HepG2 (cell line): ENCODE results near the gene KCNQ1OT1. TPM values are rescaled to one million over a fixed set of nuclear protein-coding genes. Genes with fewer than 3 reads are reported as not detected.
A peak's percentile ranks its signal among the peaks of the same experiment; 100 is the strongest.

Experiments used
- AGO2 ChIP-seq: fragments of 200-400 bp; formaldehyde crosslinking; optimal IDR thresholded peaks from 2 replicates; pipeline ENCODE3; 2017; ENCODE audit warnings: mild to moderate bottlenecking, low read depth, low read length, moderate library complexity
- ATAD3A ChIP-seq: sonication (generic); formaldehyde crosslinking; IDR thresholded peaks from 2 replicates; pipeline ENCODE4 v1.4.0; 2020; ENCODE audit warnings: missing genetic modification reagents
- ATF3 ChIP-seq: sonication (generic); formaldehyde crosslinking; IDR thresholded peaks from 2 replicates; pipeline ENCODE4 v1.4.0; 2020; ENCODE audit warnings: missing genetic modification reagents
- ATF7 ChIP-seq, 2 experiments: fragments of 450-650 bp in 1 of 2; sonication (generic) in 1 of 2; formaldehyde crosslinking in 1 of 2; IDR thresholded peaks; 2 replicates each; pipeline versions ENCODE4 v1.4.0 to v1.6.1; 2016 to 2020; ENCODE audit warnings: antibody characterized with exemption in 1 of 2, mild to moderate bottlenecking in 1 of 2, missing genetic modification reagents in 1 of 2
- FOXO4 ChIP-seq: sonication (generic); formaldehyde crosslinking; conservative IDR thresholded peaks from 2 replicates; pipeline ENCODE4 v1.8.1; 2023; ENCODE audit warnings: missing genetic modification reagents
- GABPB1 ChIP-seq: IDR thresholded peaks from 2 replicates; pipeline ENCODE4 v1.6.1; 2016; ENCODE audit warnings: mild to moderate bottlenecking, missing genetic modification reagents, moderate library complexity, missing compliant biosample characterization
- HNF4A ChIP-seq: sonication (generic); formaldehyde crosslinking; IDR thresholded peaks from 2 replicates; pipeline ENCODE4 v1.4.0; 2020; ENCODE audit warnings: missing genetic modification reagents
- KLF16 ChIP-seq, 2 experiments: sonication (generic) in 1 of 2; formaldehyde crosslinking in 1 of 2; IDR thresholded peaks; 2 replicates each; pipeline versions ENCODE4 v1.6.1 to v1.8.0; 2016 to 2023; ENCODE audit warnings: missing genetic modification reagents in 2 of 2, missing compliant biosample characterization in 1 of 2
- PBX3 ChIP-seq: sonication (generic); formaldehyde crosslinking; IDR thresholded peaks from 2 replicates; pipeline ENCODE4 v1.8.1; 2023; ENCODE audit warnings: missing genetic modification reagents, inconsistent platforms, borderline replicate concordance
- RELA ChIP-seq: sonication (generic); formaldehyde crosslinking; IDR thresholded peaks from 2 replicates; pipeline ENCODE4 v1.4.0; 2020; ENCODE audit warnings: missing genetic modification reagents
- RFXANK ChIP-seq: IDR thresholded peaks from 2 replicates; pipeline ENCODE4 v1.6.1; 2016
- SOX5 ChIP-seq: IDR thresholded peaks from 2 replicates; pipeline ENCODE4 v1.6.1; 2016; ENCODE audit warnings: borderline replicate concordance
- SOX6 ChIP-seq, 2 experiments: fragments of 450-650 bp in 1 of 2; sonication (generic) in 1 of 2; formaldehyde crosslinking in 1 of 2; IDR thresholded peaks; 2 replicates each; pipeline versions ENCODE4 v1.4.0 to v1.6.1; 2017 to 2020; ENCODE audit warnings: antibody characterized with exemption in 1 of 2, mild to moderate bottlenecking in 1 of 2, missing genetic modification reagents in 1 of 2
- SRSF4 ChIP-seq: fragments of 200-400 bp; formaldehyde crosslinking; IDR thresholded peaks from one replicate; pipeline ENCODE4 v1.6.1; 2018; ENCODE audit warnings: mild to moderate bottlenecking, low read depth, low read length, moderate library complexity; ENCODE audit not compliant: poor library complexity, severe bottlenecking
- SSRP1 ChIP-seq: IDR thresholded peaks from 2 replicates; pipeline ENCODE4 v1.6.1; 2016; ENCODE audit warnings: control low read depth
- ZBTB33 ChIP-seq: sonication (generic); formaldehyde crosslinking; IDR thresholded peaks from 2 replicates; pipeline ENCODE4 v1.4.0; 2020; ENCODE audit warnings: missing genetic modification reagents
- ZKSCAN8 ChIP-seq: IDR thresholded peaks from 2 replicates; pipeline ENCODE4 v1.6.1; 2016; ENCODE audit warnings: borderline replicate concordance, missing genetic modification reagents, missing compliant biosample characterization
- ZNF556 ChIP-seq: sonication (generic); formaldehyde crosslinking; IDR thresholded peaks from 2 replicates; pipeline ENCODE4 v1.4.0; 2020; ENCODE audit warnings: mild to moderate bottlenecking, missing genetic modification reagents, borderline replicate concordance
- ZNF614 ChIP-seq: IDR thresholded peaks from 2 replicates; pipeline ENCODE4 v1.6.1; 2018; ENCODE audit warnings: missing biosample characterization, missing genetic modification reagents, inconsistent platforms, borderline replicate concordance
- ZNF772 ChIP-seq: sonication (generic); formaldehyde crosslinking; IDR thresholded peaks from 2 replicates; pipeline ENCODE4 v1.5.0; 2020; ENCODE audit warnings: mild to moderate bottlenecking, missing genetic modification reagents
- ZNF878 ChIP-seq: sonication (generic); formaldehyde crosslinking; IDR thresholded peaks from 2 replicates; pipeline ENCODE4 v1.8.1; 2023; ENCODE audit warnings: mild to moderate bottlenecking, missing genetic modification reagents, moderate library complexity
- polyA plus RNA-seq, 8 experiments: library from polyadenylated mRNA; depleted of rRNA in 3 of 8; stranded (reverse) in 7 of 8; unstranded in 1 of 8; fragments of >200 nt; fragmentation: Illumina TruSeq in 4 of 8; extraction: Trizol in 4 of 8; gene quantifications; 2 replicates each; pipeline versions ENCODE4 v1.2.1 to v1.2.3, GENCODE V29; 2011 to 2016; ENCODE audit warnings: low read depth in 4 of 8, missing spikeins in 1 of 8, mixed read lengths in 1 of 8; ENCODE audit not compliant: insufficient read depth in 1 of 8
- total RNA-seq, 5 experiments: library from RNA; depleted of rRNA; stranded (reverse); fragments of >200 nt; fragmentation: Illumina TruSeq; extraction: Trizol; gene quantifications; 2 replicates each; pipeline ENCODE4 v1.2.3, GENCODE V29; 2016; ENCODE audit warnings: low read depth in 1 of 5

The KCNQ1OT1 gene
- total and polyA plus RNA-seq, 2 of the 13 experiments (the other 11 are each of a cell fraction or from before 2014, with no cell fraction given) = 1.3 to 18.9 TPM

GRCh38 chr11:2667940-2668339 lies 31.9 kb downstream of the KCNQ1OT1 start (continued):
- TF ChIP-seq ZNF878 (CRISPR knock-in tag) = no peak
- peak; percentile 61 for TF ChIP-seq HNF4A (CRISPR knock-in tag)
- no peak for TF ChIP-seq ZKSCAN8 (CRISPR knock-in tag)
- TF ChIP-seq ZNF614 = no peak
- TF ChIP-seq ZNF772 = no peak
- no peak for TF ChIP-seq FOXO4 (CRISPR knock-in tag)
- 0 out of 2 replicates have a peak, but pooled peaks have one; percentile 28 for TF ChIP-seq GABPB1 (CRISPR knock-in tag)
- no peak for TF ChIP-seq PBX3 (CRISPR knock-in tag)
- TF ChIP-seq ATF7 (IDR thresholded peaks at IDR 0.05) = 0 out of 2 replicates have a peak, but pooled peaks have one; percentile 4
- TF ChIP-seq ATF7 (CRISPR knock-in tag; IDR thresholded peaks at IDR 0.05) = no peak
- TF ChIP-seq AGO2 = peak; percentile 50
- no peak for TF ChIP-seq ZNF556 (CRISPR knock-in tag)
- TF ChIP-seq RELA (CRISPR knock-in tag) = no peak
- TF ChIP-seq SOX6 (IDR thresholded peaks at IDR 0.05) = no peak
- TF ChIP-seq SOX6 (CRISPR knock-in tag; IDR thresholded peaks at IDR 0.05) = peak; percentile 38; the same call in 1 of the 2 replicates
- TF ChIP-seq ATAD3A (CRISPR knock-in tag) = no peak
- no peak for TF ChIP-seq KLF16 (CRISPR knock-in tag; IDR thresholded peaks at IDR 0.05)
- TF ChIP-seq ZBTB33 (CRISPR knock-in tag) = 0 out of 2 replicates have a peak, but pooled peaks have one; percentile 17
- peak; percentile 84; the same call in 1 of the 2 replicates for TF ChIP-seq SSRP1
- no peak for TF ChIP-seq RFXANK (CRISPR knock-in tag)
- no peak for TF ChIP-seq SOX5
- TF ChIP-seq ATF3 = peak; percentile 59; the same call in 1 of the 2 replicates
- no peak for TF ChIP-seq SRSF4
